ENCODE results near the gene MBD5. TPM values are rescaled to one million over a fixed set of nuclear protein-coding genes. Genes with fewer than 3 reads are reported as not detected.

Gene MBD5
- polyA plus RNA-seq, 3 donors, result 54.2 to 57.0 (median 56.7) TPM

DNA sequence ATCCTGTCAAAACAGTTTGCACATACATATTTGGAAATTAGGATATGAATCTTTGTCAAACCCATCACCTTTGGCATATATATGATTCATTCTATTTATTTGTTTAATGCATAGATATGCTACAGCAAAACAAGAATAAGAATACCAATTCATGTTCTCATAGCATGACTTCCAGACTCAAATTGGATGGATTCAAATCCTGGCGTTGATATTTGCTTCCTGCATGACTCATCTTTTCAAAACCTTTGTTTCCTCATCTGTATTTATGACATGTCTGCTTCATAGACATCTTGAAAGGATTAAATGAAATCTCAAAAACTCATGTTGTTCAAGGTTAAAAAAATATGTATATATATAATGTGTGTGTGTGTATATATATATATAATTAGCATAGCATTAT is 261.3 kb downstream of the MBD5 start:
- DNase-seq (ENCODE audit: low read depth in 3 of 3, low spot score in 2 of 3), result no peak

DNA sequence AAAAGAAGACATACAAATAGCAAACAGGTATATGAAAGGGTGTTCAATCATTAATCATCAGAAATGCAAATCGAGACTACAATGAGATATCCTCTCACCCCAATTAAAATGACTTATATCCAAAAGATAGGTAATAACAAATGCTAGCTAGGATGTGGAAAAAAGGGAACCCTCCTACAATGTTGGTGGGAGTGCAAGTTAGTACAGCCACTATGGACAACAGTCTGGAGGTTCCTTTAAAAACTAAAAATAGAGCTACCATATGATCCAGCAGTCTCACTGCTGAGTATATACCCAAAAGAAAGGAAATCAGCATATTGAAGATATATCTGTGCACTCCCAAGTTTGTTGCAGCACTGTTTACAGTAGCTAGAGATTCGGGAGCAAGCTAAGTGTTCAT is 271.5 kb downstream of the MBD5 start:
- no peak for DNase-seq (ENCODE audit: low read depth in 3 of 3, low spot score in 2 of 3)

DNA sequence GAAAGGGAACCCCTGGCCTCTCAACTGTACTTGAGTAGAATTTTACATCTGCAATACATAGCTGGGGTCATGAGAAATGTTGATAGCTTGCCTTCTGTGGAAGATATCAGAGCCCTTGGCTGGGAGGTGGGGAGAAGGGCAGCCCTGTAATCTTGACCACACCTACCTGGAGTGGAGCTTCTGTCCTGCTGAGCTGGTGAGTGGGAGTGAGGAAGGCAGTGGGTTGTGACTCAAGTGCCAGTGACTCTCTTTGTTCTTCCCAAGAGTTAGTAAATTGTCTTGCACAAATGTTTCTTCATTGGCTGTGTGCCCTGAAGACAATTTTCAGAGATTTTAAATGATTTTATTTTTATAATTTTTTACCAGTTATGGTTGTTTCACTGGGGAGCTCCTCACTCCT is 277.3 kb downstream of the MBD5 start:
- DNase-seq (ENCODE audit: low read depth in 3 of 3, low spot score in 2 of 3), result no peak

DNA sequence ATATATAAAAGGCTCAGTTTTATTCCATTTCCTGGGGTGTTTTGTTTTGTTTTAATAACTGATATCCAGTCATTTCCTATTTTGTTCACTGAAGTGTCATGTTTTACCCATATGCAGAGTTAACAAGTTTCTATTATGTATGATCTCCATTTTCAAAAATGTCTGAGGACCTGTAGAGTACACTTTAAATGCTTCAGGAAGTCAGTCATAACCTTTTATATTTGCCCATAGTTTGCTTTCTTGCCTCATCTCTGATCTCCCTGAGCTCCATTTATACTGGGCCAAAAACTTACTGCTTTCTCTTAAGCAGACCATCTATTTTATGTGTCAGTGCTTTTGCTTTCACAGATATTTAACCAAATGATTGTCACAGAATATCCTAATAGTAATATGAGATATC is 278.7 kb downstream of the MBD5 start:
- DNase-seq (ENCODE audit: low read depth in 3 of 3, low spot score in 2 of 3), result no peak

DNA sequence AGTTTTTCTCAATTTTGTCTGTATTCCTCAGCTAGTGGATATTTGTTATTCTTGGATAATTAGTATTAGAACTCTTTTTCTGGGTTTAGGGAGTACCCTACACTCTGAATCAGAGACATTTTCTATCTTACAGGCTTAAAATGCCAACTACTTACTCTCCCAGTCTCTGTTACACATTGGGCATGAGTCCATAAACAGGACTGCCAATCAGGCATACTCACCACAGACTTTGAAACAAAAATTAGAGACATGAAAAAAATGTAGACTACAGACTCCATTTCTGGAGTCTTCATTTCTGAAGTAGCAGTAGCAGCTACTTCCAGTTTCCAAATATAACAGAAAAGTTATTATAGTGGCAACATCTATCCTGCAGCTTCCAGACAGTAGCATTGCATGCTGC is 279.7 kb downstream of the MBD5 start:
- DNase-seq (ENCODE audit: low read depth in 3 of 3, low spot score in 2 of 3), result no peak

DNA sequence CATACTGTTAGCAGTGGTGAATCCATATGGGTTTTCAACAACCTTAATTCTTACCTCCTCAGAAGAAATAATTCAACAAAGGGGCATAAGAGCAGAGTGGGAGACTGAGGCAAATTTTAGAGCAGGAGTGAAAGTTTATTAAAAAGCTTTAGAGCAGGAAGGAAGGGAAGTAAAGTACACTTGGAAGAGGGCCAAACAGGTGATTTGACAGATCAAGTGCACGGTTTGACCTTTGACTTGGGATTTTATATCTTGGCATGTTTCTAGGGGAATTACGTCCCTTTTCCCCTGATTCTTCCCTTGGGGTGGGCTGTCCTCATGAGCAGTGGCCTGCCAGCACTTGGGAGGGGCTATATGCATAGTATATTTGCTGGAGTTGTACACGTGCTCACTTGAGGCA is 280.5 kb downstream of the MBD5 start:
- DNase-seq (ENCODE audit: low read depth in 3 of 3, low spot score in 2 of 3), result no peak

DNA sequence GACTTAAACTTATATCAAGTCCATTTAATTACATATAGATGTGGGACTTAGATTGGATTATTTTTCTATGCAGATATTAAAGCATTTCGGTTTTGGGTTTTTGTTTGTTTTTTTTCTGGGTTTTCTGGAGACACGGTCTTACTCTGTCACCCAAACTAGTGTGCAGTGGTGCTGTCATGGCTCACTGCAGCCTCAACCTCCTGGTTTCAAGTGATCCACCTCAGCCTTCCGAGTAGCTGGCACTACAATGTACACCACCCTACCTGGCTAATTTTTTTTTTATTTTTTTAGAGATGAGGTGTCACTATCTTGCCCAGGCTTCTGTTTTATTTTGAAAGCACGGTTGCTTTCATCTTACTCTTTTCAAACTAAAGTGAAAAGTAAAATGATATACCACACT is 281.6 kb downstream of the MBD5 start:
- DNase-seq (ENCODE audit: low read depth in 3 of 3, low spot score in 2 of 3), result no peak

DNA sequence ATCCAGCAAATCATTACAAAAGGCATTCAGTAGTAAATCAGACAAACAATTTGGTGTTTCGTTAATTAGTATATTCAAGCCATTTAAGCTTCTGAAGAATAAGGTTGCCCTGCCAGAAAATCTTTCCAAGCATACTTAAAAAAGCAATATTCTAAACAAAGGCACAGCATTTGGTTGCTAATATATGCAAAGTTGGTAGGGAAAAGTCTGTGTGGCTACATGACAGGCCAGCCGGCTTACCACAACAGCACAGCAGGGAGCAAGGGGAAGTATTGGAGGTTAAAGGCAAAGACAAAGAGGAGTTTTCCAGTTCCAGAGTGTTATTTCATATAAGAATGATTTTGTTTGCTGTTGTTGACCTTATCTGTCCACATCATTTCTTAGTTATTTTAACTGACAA is 282.3 kb downstream of the MBD5 start:
- no peak for DNase-seq (ENCODE audit: low read depth in 3 of 3, low spot score in 2 of 3)

DNA sequence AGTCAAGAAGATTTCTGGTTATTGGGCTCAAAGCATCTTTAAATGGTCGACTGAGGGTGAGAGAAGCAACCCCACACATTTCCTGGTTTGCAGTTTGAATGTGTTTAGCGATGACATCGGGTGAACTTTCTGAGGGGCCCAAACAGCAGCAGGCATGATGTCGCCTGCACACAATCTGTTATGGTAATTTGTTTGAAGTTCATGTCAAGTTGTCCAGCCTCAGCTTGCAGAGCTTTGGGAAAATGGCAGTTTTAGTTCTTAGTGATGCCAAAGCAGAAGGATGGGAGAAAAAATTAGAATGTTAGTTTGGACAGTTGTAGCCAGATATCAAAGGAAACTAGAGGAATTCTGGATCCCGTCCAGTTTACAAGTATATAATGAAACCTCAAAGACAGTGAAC is 284.6 kb downstream of the MBD5 start:
- no peak for DNase-seq (ENCODE audit: low read depth in 3 of 3, low spot score in 2 of 3)

DNA sequence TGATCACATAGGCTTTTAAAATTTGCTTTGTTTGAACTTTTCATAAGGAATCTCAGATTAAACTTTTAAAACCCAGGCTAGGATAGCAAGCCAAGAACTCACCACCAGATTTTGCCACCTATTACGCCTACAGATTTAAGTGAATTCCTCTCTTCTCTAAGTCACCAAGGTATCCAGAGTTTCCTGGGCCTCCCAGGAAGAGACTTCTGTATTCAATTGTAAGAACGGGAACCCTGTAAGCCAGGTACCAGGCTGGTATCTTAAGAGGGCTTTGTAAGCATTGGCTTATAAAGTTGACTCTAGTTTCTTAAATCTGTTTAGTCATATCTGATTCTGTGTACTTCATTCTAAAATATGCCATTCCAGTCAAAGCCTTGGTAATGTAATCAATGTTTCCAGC is 285.1 kb downstream of the MBD5 start:
- DNase-seq (ENCODE audit: low read depth in 3 of 3, low spot score in 2 of 3), result no peak

DNA sequence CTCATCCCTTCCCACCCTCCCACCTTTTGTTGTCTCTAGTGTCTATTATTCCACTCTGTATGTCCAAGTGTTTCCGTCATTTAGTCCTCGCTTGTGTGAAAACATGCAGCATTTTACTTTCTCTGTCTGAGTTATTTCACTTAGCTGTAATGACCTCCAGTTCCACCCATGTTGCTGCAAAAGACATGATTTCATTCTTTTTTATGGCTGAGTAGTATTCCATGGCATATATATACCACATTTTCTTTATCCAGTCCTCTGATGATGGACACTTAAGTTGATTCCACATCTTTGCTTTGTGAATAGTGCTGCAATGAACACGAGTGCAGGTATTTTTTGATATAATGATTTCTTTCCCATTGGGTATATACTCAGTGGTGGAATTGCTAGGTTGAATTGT is 296.7 kb downstream of the MBD5 start:
- DNase-seq (ENCODE audit: low read depth in 3 of 3, low spot score in 2 of 3), result no peak

DNA sequence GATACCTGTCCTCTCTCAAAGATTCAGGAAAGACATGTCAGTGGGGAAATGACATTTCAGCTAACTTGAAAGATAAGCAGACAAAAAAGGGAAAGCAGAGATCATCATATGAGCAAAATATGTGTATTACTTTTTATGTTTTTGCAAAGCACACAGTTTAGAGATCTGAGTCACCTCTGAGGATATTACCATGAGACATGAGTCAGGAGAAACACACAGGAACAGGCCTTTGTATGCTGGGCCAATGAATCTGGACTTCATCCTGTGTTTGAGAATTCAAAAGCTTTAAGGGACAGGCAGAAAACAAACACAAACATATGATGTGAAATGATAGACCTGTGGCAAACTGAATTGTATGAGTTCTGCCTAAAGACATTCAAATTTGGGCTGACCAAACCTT is 317.6 kb downstream of the MBD5 start:
- DNase-seq (ENCODE audit: low read depth in 3 of 3, low spot score in 2 of 3), result no peak

DNA sequence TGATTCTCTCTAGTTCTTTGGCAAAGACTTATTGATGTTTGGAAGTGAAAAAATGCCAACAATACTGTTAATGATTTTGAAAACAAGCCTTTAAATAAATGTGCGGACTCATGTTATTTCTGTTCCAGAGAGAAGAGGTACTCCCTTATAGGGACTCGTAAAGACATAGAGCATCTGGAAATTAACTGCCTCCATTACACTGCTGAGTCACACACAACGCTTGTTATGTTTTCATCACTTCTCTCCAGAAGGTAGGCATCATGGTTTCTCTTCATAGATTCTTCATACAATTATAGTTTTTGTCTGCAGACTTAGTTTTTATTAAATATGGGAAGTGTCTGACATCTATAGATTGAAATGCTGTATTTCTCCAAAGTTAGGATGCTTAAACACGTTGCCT is 321.2 kb downstream of the MBD5 start:
- DNase-seq (ENCODE audit: low read depth in 3 of 3, low spot score in 2 of 3), result no peak

DNA sequence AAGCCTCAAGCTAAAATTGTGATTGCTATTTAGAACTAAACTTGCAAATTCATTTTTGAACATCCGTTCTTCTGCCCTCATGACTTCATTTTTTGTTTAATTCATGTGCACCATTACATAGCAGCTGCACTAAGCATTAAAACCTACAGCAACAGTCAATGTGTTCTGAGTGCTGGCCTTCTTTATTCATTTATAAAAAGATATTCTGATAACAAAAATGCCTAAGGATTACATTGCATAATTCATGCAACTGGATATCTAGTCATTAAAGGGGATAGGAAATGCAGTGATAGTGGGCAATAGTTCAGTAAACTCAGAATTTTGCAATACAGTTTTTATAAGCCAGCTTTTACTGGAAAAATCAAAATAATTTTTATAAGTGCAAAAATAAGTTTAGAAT is 329.3 kb downstream of the MBD5 start:
- no peak for DNase-seq (ENCODE audit: low read depth in 3 of 3, low spot score in 2 of 3)

DNA sequence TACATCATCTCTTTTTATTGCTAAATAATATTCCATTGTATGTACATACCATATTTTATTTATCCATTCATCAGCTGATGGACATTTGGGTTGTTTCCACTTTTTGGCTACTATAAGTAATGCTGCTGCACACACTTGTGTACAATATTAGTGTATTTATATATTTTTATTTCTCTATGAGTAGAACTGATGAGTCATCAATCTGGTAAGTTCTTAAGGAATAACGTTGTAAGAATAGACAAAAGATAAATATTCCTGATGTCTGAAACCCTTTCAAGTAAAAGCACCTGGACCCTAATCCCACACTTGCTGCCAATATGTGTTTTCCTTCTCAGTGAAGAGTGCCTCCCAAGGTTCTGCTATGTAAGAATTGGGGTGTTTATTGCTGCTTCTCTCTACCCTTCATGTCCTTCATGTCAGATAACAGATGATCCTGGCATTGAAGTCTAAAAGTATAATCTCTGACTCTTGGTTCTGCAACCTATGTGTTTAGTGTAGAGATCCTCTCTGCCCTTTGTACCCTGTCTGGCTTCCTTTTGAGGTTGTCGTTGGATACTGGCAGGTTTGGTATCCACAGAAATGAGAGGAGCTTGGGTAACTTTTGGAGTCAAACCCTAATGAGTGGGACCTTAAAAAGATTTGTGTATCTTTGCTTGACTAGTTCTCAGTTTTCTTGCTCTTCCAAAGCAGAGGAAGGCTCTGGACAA is 330.7 kb downstream of the MBD5 start:
- no peak for DNase-seq (ENCODE audit: low read depth in 3 of 3, low spot score in 2 of 3)

DNA sequence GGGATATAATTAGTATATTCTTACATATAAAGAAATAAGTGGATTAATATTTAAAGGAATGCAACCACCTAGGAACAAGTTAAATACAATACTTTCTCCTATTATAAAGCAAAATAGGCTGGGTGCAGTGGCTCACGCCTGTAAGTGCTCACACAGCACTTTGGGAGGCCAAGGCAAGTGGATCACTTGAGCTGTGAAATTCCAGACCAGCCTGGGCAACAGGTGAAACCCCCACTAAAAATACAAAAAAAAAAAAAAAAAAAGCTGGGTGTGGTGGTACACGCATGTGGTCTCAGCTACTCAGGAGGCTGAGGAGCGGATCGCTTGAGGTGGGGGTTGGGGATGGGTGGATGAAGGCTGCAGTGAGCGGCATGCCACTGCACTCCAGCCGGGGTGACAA is 337.5 kb downstream of the MBD5 start:
- no peak for DNase-seq (ENCODE audit: low read depth in 3 of 3, low spot score in 2 of 3)

DNA sequence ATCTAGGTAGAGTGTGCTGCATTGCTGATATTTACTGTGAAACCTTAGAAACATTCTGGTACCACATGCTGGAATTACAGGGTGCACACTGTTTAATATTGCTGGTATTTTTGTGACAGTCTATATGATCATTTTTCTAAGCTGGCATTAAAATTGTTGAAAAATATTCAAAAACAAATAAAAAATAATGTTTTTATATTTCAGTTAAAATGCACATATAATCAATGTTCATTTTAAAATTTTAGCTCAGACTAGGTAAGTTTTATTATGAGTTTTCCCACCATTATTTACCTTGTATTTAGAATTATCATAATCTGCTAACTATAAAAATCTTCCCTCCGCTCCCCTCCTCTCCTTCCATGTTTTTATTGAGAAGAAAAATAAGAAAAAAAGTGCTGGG is 339.8 kb downstream of the MBD5 start:
- DNase-seq (ENCODE audit: low read depth in 3 of 3, low spot score in 2 of 3), result no peak

DNA sequence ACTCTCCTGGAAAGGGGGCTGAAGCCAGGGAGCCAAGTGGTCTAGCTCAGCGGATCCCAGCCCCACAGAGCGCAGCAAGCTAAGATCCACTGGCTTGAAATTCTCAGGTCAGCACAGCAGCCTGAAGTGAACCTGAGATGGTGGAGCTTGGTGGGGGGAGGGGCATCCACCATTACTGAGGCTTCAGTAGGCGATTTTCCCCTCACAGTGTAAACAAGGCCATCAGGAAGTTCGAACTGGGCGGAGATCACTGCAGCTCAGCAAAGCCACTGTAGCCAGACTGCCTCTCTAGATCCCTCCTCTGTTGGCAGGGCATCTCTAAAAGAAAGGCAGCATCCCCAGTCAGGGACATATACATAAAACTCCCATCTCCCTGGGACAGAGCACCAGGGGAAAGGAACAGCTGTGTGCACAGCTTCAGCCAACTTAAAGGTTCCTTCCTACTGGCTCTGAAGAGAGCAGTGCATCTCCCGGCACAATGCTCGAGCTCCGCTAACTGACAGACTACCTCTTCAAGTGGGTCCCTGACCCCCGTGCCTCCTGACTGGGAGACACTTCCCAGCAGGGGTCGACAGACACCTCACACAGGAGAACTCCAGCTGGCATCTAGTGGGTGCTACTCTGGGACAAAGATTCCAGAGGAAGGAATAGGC is 341.4 kb downstream of the MBD5 start:
- no peak for DNase-seq (ENCODE audit: low read depth in 3 of 3, low spot score in 2 of 3)

DNA sequence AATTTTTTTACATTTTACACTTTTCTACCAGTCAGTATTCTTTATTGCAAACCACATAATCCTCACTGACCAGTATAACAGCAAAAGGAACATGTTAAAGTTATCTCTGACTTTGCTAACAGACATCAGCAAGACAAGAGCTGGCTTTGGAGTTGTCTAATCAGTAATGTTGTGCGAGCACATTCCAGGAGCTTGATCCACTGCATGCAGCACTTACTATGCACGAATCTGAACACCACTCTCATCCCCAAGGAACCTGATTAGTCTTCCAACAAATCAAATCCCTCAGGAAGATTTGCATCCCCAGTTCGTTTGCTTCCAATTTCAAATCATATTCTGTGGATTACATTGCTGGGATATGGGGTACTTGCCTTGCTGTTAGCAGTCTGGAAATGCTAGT is 354.3 kb downstream of the MBD5 start:
- DNase-seq (ENCODE audit: low read depth in 3 of 3, low spot score in 2 of 3), result no peak

DNA sequence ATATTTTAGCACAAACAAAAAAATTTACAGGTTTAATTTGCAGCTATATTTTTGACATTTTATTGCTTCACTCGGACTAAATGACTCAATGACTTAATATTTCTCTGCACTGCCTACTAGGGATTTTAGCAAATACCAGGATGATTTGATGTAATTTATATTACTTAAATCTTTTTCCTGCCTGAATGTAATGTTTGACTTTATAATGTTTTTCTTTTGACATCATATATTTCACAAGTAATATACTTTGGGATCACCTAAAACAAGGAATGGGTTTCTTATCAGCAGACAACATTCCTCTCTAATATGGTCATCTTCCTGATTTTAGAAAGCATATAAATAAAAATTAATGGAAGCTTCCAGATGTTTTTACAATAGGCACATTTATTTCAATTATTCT is 370.4 kb downstream of the MBD5 start:
- no peak for DNase-seq (ENCODE audit: low read depth in 3 of 3, low spot score in 2 of 3)

DNA sequence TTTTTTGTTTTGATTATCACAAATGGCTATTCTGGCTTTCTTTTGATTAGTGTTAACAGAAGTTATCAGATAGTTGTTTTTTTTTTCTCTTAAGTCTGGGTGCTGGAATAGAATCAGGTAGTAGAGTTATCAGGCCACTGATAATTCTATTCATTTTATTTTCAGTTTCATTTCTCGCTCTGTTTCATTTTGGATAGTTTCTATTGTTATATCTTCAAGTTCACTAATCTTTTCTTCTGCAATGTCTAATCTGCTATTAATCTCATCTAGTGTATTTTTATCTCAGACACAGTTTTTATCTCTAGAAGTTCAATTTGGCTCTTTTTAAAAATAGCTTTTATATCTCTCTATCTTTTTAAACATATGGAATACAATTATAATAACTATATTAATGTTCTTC is 381.9 kb downstream of the MBD5 start:
- DNase-seq (ENCODE audit: low read depth in 3 of 3, low spot score in 2 of 3), result no peak

DNA sequence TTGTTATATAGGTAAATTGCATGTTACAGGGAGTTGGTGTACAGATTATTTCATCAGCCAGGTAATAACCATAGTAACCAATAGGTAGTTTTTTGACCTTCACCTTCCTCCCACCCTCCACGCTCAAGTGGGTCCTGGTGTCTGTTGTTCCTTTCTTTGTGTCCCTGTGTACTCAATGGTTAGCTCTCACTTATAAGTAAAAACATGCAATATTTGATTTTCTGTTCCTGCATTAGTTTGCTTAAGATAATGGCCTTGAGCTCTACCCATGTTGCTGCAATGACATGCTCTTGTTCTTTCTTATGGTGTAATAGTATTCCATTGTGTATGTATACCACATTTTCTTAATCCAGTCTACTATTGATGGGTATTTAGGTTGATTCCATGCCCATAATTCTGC is 390.0 kb downstream of the MBD5 start:
- no peak for DNase-seq (ENCODE audit: low read depth in 3 of 3, low spot score in 2 of 3)

DNA sequence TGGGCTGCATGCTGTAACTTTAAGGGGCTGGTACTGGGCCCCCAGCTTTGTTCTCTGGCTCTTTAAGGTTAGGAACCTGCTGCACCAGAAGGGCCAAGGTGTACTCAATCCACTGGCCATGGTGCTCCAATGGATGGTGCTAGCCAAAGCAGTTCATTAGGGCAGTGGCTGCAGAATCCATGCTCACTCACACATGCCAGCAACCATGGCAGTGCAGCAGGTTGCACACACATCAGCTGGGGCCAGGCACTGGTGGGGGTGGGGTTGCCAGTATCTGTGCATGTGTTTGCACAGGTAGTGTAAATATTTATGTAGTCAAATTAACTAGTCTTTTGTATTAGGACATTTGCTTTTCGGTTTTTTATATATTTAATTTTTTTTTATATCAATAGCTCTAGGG is 395.4 kb downstream of the MBD5 start:
- DNase-seq (ENCODE audit: low read depth in 3 of 3, low spot score in 2 of 3), result no peak

Data from right renal cortex interstitium (tissue), 3 donors.